K562 (cell line): ENCODE measurements around the gene TENM4. TPM values are rescaled to one million over a fixed set of nuclear protein-coding genes. Genes with fewer than 3 reads are reported as not detected.

Experiments used
- CBFB ChIP-seq: sonication (generic); formaldehyde crosslinking; IDR thresholded peaks from 2 replicates; pipeline ENCODE4 v1.4.0; 2020; ENCODE audit warnings: mild to moderate bottlenecking, missing genetic modification reagents
- FOXK2 ChIP-seq, 2 experiments: fragments of 450-650 bp; IDR thresholded peaks in 1 of 2; conservative IDR thresholded peaks in 1 of 2; 2 replicates each; pipeline ENCODE4 v1.6.1; 2016; ENCODE audit warnings: low read depth in 2 of 2, mild to moderate bottlenecking in 1 of 2
- MYBL2 ChIP-seq, 2 experiments: fragments of 450-650 bp in 1 of 2; sonication (generic) in 1 of 2; formaldehyde crosslinking in 1 of 2; IDR thresholded peaks; 2 replicates each; pipeline versions ENCODE4 v1.6.1 to v1.8.1; 2017 to 2022; ENCODE audit warnings: borderline replicate concordance in 1 of 2, inconsistent platforms in 1 of 2, low read depth in 1 of 2, mild to moderate bottlenecking in 1 of 2, missing genetic modification reagents in 1 of 2, moderate library complexity in 1 of 2
- PCBP1 ChIP-seq: fragments of 200-400 bp; formaldehyde crosslinking; IDR thresholded peaks from 2 replicates; pipeline ENCODE4 v1.6.1; 2018; ENCODE audit warnings: mild to moderate bottlenecking, low read depth, low read length; ENCODE audit not compliant: poor library complexity, severe bottlenecking
- ZNF184 ChIP-seq: sonication (generic); formaldehyde crosslinking; IDR thresholded peaks from 2 replicates; pipeline ENCODE4 v1.5.0; 2020; ENCODE audit warnings: missing genetic modification reagents
- polyA plus RNA-seq, 8 experiments: library from polyadenylated mRNA; depleted of rRNA in 4 of 8; stranded (reverse) in 5 of 8; unstranded in 3 of 8; fragments of >200 nt; fragmentation: Nextera tagmentation in 2 of 8; fragmentation: Illumina TruSeq in 1 of 8; extraction: Ambion mirVana in 2 of 8; extraction: Trizol in 1 of 8; gene quantifications; 2 replicates each; pipeline versions ENCODE4 v1.2.1 to v1.2.3, GENCODE V29; 2011 to 2014; ENCODE audit warnings: inconsistent platforms in 1 of 8, missing spikeins in 1 of 8
- total RNA-seq, 7 experiments: library from RNA; depleted of rRNA in 6 of 7; stranded (reverse); fragments of >200 nt in 6 of 7; fragmentation: Illumina TruSeq in 2 of 7; extraction: Trizol in 2 of 7; gene quantifications; 2 replicates each; pipeline versions ENCODE4 v1.2.1 to v1.2.3, GENCODE V29; 2011 to 2021; ENCODE audit warnings: low replicate concordance in 1 of 7
- TF ChIP-seq, protein P1 (sequence below): sonication (generic); formaldehyde crosslinking; IDR thresholded peaks from 2 replicates; pipeline ENCODE4 v1.8.1; 2023; ENCODE audit warnings: mild to moderate bottlenecking, missing genetic modification reagents
- TF ChIP-seq, protein P2 (sequence below): fragments of 450-650 bp; IDR thresholded peaks from 2 replicates; pipeline ENCODE4 v1.6.1; 2016; ENCODE audit warnings: mild to moderate bottlenecking, moderate library complexity

Gene TENM4
- total and polyA plus RNA-seq, 9 of the 15 experiments (the other 6 are each of a cell fraction or from before 2014, with no cell fraction given): 0.16 TPM; not detected in 8

DNA sequence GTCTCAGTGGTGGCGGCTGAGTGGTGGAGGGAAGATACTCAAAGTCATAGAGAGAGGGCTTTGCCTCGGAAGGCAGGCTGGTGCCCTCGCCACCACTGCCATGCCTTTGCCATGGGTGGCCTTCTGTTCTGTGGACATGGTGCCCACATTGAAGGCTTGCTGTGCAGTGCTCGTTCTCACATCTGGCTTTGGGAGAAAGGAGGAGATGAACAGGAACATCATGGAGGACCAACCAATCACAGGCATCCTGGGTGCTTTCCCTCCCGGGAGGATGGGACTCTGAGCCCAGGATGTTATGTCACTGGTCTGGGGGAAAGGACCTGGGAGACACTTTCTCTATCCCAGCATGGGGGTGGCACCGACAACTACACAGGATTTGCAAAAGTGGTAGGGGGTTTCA, 783.8 kb downstream of the TENM4 start (continued):
- TF ChIP-seq, protein P1, sequence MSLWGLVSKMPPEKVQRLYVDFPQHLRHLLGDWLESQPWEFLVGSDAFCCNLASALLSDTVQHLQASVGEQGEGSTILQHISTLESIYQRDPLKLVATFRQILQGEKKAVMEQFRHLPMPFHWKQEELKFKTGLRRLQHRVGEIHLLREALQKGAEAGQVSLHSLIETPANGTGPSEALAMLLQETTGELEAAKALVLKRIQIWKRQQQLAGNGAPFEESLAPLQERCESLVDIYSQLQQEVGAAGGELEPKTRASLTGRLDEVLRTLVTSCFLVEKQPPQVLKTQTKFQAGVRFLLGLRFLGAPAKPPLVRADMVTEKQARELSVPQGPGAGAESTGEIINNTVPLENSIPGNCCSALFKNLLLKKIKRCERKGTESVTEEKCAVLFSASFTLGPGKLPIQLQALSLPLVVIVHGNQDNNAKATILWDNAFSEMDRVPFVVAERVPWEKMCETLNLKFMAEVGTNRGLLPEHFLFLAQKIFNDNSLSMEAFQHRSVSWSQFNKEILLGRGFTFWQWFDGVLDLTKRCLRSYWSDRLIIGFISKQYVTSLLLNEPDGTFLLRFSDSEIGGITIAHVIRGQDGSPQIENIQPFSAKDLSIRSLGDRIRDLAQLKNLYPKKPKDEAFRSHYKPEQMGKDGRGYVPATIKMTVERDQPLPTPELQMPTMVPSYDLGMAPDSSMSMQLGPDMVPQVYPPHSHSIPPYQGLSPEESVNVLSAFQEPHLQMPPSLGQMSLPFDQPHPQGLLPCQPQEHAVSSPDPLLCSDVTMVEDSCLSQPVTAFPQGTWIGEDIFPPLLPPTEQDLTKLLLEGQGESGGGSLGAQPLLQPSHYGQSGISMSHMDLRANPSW (CRISPR knock-in tag): no peak
- TF ChIP-seq, protein P2, sequence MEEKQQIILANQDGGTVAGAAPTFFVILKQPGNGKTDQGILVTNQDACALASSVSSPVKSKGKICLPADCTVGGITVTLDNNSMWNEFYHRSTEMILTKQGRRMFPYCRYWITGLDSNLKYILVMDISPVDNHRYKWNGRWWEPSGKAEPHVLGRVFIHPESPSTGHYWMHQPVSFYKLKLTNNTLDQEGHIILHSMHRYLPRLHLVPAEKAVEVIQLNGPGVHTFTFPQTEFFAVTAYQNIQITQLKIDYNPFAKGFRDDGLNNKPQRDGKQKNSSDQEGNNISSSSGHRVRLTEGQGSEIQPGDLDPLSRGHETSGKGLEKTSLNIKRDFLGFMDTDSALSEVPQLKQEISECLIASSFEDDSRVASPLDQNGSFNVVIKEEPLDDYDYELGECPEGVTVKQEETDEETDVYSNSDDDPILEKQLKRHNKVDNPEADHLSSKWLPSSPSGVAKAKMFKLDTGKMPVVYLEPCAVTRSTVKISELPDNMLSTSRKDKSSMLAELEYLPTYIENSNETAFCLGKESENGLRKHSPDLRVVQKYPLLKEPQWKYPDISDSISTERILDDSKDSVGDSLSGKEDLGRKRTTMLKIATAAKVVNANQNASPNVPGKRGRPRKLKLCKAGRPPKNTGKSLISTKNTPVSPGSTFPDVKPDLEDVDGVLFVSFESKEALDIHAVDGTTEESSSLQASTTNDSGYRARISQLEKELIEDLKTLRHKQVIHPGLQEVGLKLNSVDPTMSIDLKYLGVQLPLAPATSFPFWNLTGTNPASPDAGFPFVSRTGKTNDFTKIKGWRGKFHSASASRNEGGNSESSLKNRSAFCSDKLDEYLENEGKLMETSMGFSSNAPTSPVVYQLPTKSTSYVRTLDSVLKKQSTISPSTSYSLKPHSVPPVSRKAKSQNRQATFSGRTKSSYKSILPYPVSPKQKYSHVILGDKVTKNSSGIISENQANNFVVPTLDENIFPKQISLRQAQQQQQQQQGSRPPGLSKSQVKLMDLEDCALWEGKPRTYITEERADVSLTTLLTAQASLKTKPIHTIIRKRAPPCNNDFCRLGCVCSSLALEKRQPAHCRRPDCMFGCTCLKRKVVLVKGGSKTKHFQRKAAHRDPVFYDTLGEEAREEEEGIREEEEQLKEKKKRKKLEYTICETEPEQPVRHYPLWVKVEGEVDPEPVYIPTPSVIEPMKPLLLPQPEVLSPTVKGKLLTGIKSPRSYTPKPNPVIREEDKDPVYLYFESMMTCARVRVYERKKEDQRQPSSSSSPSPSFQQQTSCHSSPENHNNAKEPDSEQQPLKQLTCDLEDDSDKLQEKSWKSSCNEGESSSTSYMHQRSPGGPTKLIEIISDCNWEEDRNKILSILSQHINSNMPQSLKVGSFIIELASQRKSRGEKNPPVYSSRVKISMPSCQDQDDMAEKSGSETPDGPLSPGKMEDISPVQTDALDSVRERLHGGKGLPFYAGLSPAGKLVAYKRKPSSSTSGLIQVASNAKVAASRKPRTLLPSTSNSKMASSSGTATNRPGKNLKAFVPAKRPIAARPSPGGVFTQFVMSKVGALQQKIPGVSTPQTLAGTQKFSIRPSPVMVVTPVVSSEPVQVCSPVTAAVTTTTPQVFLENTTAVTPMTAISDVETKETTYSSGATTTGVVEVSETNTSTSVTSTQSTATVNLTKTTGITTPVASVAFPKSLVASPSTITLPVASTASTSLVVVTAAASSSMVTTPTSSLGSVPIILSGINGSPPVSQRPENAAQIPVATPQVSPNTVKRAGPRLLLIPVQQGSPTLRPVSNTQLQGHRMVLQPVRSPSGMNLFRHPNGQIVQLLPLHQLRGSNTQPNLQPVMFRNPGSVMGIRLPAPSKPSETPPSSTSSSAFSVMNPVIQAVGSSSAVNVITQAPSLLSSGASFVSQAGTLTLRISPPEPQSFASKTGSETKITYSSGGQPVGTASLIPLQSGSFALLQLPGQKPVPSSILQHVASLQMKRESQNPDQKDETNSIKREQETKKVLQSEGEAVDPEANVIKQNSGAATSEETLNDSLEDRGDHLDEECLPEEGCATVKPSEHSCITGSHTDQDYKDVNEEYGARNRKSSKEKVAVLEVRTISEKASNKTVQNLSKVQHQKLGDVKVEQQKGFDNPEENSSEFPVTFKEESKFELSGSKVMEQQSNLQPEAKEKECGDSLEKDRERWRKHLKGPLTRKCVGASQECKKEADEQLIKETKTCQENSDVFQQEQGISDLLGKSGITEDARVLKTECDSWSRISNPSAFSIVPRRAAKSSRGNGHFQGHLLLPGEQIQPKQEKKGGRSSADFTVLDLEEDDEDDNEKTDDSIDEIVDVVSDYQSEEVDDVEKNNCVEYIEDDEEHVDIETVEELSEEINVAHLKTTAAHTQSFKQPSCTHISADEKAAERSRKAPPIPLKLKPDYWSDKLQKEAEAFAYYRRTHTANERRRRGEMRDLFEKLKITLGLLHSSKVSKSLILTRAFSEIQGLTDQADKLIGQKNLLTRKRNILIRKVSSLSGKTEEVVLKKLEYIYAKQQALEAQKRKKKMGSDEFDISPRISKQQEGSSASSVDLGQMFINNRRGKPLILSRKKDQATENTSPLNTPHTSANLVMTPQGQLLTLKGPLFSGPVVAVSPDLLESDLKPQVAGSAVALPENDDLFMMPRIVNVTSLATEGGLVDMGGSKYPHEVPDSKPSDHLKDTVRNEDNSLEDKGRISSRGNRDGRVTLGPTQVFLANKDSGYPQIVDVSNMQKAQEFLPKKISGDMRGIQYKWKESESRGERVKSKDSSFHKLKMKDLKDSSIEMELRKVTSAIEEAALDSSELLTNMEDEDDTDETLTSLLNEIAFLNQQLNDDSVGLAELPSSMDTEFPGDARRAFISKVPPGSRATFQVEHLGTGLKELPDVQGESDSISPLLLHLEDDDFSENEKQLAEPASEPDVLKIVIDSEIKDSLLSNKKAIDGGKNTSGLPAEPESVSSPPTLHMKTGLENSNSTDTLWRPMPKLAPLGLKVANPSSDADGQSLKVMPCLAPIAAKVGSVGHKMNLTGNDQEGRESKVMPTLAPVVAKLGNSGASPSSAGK: no peak
- no peak for TF ChIP-seq MYBL2 (IDR thresholded peaks at IDR 0.05; ENCODE audit: low read depth)
- TF ChIP-seq MYBL2 (CRISPR knock-in tag; IDR thresholded peaks at IDR 0.05; ENCODE audit: borderline replicate concordance): no peak
- no peak for TF ChIP-seq FOXK2 (conservative IDR thresholded peaks at IDR 0.05 in 1 of 2, IDR thresholded peaks at IDR 0.05 in 1 of 2; ENCODE audit: low read depth in 2 of 2)
- TF ChIP-seq PCBP1: no peak
- no peak for TF ChIP-seq CBFB
- TF ChIP-seq ZNF184 (CRISPR knock-in tag): no peak
